GM21381 (cell line): ENCODE results near the gene ROS1.

ENCODE experiments used
- ATAC-seq: cut with Tn5 transposase; IDR thresholded peaks from one replicate; pipeline ENCODE4 v1.9.1; 2021; ENCODE audit warnings: mild to moderate bottlenecking, moderate library complexity; ENCODE audit not compliant: unreplicated experiment

The ROS1 gene

DNA sequence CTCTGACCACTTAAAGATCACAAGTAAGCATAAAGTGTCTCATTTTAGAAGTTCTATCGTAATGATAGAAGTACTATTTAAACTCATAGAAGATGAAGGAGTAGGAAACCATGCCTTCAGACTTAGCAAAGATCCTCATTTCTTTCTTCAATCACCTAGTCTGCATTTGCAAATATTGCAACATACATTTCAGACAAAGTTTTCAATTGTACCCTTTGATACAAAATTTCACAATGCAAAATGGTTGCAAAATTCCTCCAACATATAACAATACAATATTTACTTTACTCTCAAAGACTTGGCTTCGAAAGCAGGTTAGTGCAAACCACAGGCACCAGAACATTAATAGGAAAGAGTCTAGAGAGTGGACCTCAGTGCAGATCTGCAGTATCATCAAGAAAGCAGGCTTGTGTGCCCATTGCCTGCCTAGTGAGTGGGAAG lies 16.1 kb upstream of the ROS1 start:
- ATAC-seq: no peak

GRCh38 chr6:117440706-117441525 lies 15.2 kb upstream of the ROS1 start:
- no peak for ATAC-seq

GRCh38 chr6:117432273-117432672 lies 6.5 kb upstream of the ROS1 start:
- ATAC-seq: no peak

GRCh38 chr6:117423754-117424153 lies 2.0 kb downstream of the ROS1 start:
- no peak for ATAC-seq

DNA sequence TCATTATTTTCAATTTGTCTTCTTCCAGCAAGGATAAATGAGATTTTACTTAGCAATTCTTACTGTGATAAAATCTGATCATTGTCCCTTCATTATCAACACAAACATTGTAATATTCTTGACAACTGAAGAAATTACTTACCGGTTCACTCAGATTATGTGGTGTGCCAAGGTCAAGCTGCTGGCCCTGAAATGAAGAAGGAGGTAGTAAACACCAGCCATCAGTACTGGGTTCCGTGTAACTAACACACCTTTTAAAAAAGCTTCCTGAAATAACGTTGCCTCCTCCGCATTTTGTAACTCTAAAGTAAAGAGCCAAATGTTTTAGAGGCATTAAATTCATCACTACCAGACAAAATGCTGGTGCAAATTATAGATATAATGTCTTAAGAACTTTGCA lies 7.4 kb downstream of the ROS1 start:
- ATAC-seq: no peak

DNA sequence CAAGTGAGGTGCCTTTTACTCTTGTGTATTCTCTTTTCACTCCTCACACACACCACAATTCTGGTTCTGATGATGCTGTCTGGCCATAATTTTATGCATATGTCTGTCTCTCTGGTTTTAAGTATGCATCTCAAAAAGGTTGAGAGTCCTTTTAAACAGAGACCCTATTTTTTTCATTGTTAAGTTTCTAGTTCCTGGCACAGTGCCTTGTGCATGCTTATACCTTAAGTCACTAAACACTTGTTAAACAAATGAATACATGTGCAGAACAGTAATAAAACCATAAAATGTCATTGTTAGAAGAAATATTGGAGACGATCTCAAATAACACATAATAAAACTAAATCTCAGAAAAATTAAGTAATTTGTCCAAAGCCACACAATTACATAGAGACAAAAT lies 7.9 kb downstream of the ROS1 start:
- ATAC-seq: no peak

DNA sequence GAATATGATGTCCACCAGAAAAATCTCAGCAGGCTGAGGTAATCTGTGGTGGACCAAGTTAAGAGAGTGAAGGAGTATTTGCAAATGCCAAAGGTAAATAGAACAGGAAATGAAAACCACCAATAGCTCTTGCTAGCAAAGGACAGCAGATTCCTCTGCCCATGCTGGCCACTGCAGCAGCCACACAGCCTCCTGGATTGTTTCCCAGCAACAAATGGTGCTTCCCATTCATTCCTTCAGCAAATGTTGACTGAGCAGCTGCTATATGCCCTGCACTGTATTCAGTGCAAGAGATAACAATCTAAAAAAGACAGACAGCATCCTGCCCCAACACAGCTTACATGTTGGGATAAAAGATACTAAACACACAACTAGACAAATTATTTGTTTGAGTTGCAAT lies 11.0 kb downstream of the ROS1 start:
- ATAC-seq: no peak

DNA sequence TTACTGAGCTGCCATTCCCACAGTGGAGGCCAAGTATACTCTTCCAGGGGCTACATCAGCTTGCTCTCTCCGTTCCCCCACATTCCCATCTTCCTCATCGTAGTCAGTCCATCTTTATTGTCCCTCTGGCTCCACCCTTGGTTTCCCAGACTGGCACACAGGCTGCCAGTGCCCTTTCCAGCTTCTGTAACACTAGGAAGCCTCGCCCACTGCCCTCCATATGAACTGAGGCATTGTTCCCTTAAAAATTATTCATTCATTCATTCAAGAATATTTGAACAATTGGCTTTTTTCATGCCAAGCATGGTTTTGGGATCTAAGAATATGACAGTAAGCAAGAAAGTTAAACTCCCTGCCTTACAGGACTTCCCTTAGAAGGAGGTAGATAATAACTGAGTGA lies 14.3 kb downstream of the ROS1 start:
- ATAC-seq: no peak

- ATAC-seq: no peak
These were observed 15.9 kb downstream of the ROS1 start for GRCh38 chr6:117409863-117410262.

GRCh38 chr6:117409420-117409819 lies 16.3 kb downstream of the ROS1 start:
- ATAC-seq: no peak

DNA sequence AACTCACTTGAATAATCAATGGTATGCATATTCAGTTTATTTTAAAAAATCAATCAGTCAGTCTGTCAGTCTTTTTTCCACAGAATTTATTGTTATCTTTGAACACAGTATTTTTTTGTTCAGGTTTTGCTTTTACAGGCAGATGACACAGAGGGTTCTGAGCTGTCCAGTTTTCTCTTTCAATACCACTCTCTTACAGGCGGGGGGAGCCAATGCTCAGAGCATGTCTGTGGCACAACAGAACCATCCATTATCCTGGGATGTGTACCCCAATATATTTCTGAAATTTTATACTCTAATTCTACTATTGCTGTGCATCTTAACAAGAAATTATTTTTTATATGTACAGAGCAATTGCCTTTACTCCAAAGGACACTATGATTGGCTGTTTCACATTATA lies 21.2 kb downstream of the ROS1 start:
- ATAC-seq: no peak

- ATAC-seq: no peak
These were observed 23.9 kb downstream of the ROS1 start for GRCh38 chr6:117401799-117402198.

- ATAC-seq: no peak
These were observed 25.8 kb downstream of the ROS1 start for GRCh38 chr6:117399924-117400323.

DNA sequence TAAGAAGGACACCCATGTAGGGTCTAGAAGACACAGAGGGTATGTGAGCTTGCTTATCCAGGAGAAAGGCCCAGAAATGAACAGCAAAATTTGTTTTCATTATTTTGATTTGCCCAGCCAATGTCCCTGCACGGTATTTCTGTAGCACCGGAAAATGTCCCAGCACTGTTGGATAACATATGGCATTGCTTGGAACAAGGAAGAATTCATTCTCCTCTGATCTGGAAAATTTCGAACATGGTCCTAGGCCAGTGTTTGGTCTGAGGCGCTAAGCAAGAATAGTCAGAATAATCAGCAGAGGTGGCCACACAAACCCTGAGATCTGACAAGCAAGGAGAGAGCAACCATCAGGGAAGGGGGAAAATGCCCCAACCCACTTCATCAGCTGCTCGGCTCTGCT lies 26.6 kb downstream of the ROS1 start:
- ATAC-seq: no peak

DNA sequence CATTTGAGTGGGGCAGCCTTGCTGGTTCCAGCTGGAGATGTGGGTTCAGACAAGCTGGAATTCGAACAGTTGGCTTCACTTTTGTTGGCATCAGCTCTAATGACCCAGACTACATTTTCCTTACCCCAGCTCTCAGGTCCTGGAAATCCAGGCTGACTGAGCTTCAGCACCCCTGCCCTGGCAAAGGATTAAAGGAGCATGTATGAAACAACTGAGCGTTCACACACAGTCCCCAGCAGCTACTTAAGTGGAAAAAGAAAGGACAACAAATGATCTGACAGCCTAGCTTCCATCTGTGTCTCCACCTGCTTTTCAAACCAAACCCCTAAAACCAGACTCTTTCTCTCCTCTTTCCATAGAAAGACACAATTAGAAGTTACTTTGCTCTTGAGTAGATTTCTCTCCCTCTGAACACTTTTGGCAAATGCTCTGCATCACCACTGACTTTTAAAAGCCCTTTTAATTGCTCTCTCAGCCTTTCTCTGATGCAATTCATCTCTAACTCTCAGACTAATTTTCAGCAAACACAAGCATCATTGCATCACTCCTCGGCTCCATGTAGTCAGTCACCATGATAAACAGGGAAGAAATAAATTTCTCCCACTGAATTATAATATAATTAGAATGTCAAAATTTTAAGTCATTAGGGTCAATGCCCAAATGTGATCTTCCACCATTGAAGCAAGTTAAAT lies 28.1 kb downstream of the ROS1 start:
- no peak for ATAC-seq

DNA sequence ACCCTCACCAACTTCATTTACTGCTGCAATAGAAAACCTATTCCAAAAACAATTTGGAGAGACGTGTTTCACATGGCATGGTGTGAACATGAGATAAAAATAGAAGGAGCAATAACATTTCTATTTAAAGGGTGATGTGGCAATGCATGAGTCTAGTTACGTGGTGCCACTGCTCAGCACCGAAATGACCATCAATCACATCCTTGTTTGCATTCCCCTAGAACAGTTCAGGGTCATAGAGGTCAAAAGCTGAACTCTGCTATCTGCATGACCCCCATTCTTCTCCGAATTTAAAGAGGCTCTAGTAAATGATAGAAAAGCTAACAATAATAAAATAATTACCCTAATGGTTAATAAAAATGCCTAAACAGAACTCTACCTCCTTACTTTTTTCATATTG lies 29.5 kb downstream of the ROS1 start:
- no peak for ATAC-seq

GRCh38 chr6:117395164-117395563 lies 30.6 kb downstream of the ROS1 start:
- ATAC-seq: no peak

DNA sequence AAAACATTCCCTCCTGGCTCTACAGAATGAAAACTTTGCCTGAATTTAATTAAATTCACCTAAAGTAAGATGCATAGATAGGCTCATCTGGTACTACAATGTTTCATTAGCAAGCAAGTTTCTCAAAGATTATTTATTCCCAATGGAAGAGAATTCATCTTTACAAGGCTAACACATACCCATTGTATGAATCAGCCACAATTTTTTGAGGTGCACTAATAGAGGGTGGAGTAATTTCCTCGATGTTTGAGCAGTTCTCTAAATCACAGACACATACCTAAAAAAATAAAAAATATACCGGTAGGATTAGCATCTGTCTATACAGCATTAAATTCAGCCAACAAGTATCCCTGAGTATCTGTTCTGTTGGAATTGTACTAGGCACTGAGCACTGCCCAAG lies 32.7 kb downstream of the ROS1 start:
- no peak for ATAC-seq

GRCh38 chr6:117391874-117392583 lies 33.7 kb downstream of the ROS1 start:
- ATAC-seq: no peak

- no peak for ATAC-seq
These were observed 36.3 kb downstream of the ROS1 start for GRCh38 chr6:117389227-117390057.

GRCh38 chr6:117387454-117387974 lies 38.2 kb downstream of the ROS1 start:
- ATAC-seq: no peak
